ENCODE data around the gene LYPLAL1.

DNA sequence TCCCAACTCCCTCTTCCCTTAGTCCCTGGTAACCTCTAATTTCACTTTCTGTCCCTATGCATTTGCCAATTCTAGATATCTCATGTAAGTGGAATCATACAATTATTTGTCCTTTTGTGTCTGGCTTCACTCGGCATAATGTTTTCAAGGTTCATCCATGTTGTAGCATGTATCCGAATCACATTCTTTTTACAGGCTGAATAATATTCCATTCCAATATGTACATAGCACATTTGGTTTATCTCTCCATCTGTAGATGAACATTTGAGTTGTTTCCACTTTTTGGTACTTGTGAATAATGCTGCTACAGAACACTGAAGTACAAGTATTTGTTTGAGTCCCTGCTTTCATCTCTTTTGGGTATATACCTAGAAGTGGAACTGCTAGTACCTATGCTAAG lies 857 bp upstream of the LYPLAL1 start:
- TF ChIP-seq EZH2 (IDR thresholded peaks at IDR 0.05; ENCODE audit: insufficient read depth, low read length) = no peak
- TF ChIP-seq, protein P1, sequence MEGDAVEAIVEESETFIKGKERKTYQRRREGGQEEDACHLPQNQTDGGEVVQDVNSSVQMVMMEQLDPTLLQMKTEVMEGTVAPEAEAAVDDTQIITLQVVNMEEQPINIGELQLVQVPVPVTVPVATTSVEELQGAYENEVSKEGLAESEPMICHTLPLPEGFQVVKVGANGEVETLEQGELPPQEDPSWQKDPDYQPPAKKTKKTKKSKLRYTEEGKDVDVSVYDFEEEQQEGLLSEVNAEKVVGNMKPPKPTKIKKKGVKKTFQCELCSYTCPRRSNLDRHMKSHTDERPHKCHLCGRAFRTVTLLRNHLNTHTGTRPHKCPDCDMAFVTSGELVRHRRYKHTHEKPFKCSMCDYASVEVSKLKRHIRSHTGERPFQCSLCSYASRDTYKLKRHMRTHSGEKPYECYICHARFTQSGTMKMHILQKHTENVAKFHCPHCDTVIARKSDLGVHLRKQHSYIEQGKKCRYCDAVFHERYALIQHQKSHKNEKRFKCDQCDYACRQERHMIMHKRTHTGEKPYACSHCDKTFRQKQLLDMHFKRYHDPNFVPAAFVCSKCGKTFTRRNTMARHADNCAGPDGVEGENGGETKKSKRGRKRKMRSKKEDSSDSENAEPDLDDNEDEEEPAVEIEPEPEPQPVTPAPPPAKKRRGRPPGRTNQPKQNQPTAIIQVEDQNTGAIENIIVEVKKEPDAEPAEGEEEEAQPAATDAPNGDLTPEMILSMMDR (IDR thresholded peaks at IDR 0.05; ENCODE audit: insufficient read depth, low read depth, low read length) = no peak

All from astrocyte (in vitro differentiated cells and primary cell).